ENCODE data around the gene FGFR4.

The FGFR4 gene

GRCh38 chr5:177084175-177084574 is 2.5 kb upstream of the FGFR4 start:
- no peak for DNase-seq (ENCODE audit: low spot score)
- TF ChIP-seq, protein P1, sequence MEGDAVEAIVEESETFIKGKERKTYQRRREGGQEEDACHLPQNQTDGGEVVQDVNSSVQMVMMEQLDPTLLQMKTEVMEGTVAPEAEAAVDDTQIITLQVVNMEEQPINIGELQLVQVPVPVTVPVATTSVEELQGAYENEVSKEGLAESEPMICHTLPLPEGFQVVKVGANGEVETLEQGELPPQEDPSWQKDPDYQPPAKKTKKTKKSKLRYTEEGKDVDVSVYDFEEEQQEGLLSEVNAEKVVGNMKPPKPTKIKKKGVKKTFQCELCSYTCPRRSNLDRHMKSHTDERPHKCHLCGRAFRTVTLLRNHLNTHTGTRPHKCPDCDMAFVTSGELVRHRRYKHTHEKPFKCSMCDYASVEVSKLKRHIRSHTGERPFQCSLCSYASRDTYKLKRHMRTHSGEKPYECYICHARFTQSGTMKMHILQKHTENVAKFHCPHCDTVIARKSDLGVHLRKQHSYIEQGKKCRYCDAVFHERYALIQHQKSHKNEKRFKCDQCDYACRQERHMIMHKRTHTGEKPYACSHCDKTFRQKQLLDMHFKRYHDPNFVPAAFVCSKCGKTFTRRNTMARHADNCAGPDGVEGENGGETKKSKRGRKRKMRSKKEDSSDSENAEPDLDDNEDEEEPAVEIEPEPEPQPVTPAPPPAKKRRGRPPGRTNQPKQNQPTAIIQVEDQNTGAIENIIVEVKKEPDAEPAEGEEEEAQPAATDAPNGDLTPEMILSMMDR (IDR thresholded peaks at IDR 0.05; ENCODE audit: extremely low read depth, missing control alignments), result no peak

DNA sequence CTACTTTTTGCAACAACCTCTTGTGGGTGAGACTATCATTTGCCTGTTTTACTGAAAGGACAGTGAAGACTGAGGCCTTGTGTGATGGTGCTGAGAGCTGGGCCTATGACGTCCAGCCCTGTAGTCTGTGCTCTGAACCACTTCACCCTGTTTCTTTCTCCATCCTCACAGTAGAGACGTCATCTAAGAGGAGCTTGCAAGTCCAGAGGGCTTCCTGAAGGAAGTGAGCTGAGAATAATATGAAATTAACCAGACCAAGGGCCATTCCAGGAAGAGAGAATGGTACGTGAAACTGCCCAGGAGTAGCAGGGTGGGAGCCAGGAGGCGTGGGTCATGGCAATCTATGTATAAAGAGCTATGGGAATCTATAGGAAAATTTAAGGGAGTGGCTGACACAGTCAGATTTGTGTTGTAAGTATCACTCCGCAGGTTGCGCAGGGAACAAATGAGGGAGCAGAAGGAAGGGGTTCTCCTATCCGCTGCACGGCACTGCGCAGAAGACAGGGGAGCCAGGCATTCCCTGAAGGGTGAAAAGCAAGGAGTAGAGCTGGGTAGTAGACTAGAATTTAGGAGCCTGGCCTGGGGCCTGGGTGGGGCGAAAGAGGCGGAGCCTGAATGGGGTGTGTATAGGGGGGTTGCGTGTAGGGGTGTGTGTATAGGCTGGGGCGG is 596 bp upstream of the FGFR4 start:
- peak; percentile 28 for DNase-seq (ENCODE audit: low spot score)
- TF ChIP-seq, protein P1 (IDR thresholded peaks at IDR 0.05; ENCODE audit: extremely low read depth, missing control alignments), result no peak

- TF ChIP-seq, protein P1 (IDR thresholded peaks at IDR 0.05; ENCODE audit: extremely low read depth, missing control alignments), result no peak
- DNase-seq (ENCODE audit: low spot score), result peak; percentile 33
Observed at GRCh38 chr5:177087398-177088005, 787 bp downstream of the FGFR4 start.

GRCh38 chr5:177089127-177089526 is 2.4 kb downstream of the FGFR4 start:
- DNase-seq (ENCODE audit: low spot score), result no peak
- TF ChIP-seq, protein P1 (IDR thresholded peaks at IDR 0.05; ENCODE audit: extremely low read depth, missing control alignments), result no peak

DNA sequence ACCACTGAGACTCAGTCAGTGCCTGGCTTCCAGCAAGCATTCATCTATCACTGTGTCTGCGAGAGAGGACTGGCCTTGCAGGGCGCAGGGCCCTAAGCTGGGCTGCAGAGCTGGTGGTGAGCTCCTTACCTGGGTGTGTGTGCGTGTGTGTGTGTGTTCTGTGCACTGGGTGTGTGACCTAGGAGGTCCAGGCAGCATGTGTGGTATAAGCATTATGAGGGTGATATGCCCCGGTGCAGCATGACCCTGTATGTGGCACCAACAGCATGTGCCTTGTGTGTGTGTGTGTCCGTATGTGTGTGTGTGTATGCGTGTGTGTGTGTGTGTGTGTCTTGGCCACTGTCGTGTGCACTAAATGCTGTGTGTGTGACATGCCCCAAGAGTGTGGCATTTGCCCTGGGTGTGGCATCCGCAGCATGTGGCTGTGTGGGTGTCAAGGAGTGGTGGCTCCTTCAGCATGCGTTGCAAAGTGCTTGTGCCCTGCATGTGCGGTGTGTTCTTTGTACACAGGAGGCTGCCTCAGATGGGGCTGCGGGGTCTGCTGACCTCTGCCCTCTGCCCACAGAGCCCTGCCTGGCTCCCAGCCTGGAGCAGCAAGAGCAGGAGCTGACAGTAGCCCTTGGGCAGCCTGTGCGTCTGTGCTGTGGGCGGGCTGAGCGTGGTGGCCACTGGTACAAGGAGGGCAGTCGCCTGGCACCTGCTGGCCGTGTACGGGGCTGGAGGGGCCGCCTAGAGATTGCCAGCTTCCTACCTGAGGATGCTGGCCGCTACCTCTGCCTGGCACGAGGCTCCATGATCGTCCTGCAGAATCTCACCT is 3.3 kb downstream of the FGFR4 start:
- TF ChIP-seq, protein P1 (IDR thresholded peaks at IDR 0.05; ENCODE audit: extremely low read depth, missing control alignments), result no peak
- DNase-seq (ENCODE audit: low spot score), result no peak

DNA sequence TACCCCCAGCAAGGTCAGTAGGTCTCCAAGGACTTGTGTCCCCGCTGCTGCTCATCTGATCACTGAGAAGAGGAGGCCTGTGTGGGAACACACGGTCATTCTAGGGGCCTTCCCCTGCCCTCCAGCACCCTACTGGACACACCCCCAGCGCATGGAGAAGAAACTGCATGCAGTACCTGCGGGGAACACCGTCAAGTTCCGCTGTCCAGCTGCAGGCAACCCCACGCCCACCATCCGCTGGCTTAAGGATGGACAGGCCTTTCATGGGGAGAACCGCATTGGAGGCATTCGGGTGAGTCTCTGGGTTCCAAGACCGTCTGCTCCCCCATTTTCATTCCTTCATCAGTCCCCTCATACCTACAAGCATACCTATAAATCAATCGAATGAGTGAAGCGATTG is 4.1 kb downstream of the FGFR4 start:
- TF ChIP-seq, protein P1 (IDR thresholded peaks at IDR 0.05; ENCODE audit: extremely low read depth, missing control alignments), result no peak
- DNase-seq (ENCODE audit: low spot score), result no peak

DNA sequence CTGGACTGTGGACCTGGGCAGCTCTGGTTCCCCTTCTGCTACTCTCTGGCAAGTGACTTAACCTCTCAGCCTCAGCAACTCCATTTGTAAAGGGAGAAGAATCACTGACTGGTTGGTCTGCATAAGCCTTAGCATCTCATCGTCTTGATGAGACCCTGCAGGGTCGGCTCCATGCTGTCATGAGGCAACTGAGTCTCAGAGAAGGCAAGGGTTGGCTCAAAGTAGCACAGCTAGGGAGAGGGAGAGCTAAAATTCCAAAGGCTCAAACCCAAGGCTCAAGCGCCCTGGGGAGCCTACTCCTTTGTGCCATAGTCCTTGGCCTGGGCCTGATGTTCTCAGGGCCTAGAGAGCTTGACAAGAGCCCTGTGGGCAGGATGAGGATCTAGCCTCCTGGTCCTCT is 4.5 kb downstream of the FGFR4 start:
- TF ChIP-seq, protein P1 (IDR thresholded peaks at IDR 0.05; ENCODE audit: extremely low read depth, missing control alignments), result no peak
- no peak for DNase-seq (ENCODE audit: low spot score)

Measured in GM20000 (cell line).